HCT116 (cell line): ENCODE data around the gene WNT7B.

Experiments used
- EZH2 ChIP-seq: fragments of 200-600 bp; sonication (generic); IDR thresholded peaks from 2 replicates; pipeline ENCODE4 v1.6.1; 2017; ENCODE audit warnings: antibody characterized with exemption, mixed run types
- EZH2phosphoT487 ChIP-seq: fragments of 200-600 bp; IDR thresholded peaks from 2 replicates; pipeline ENCODE4 v1.6.1; 2018; ENCODE audit warnings: antibody characterized with exemption, borderline replicate concordance
- FOSL1 ChIP-seq: IDR thresholded peaks from 2 replicates; pipeline ENCODE4 v1.6.1; 2012; ENCODE audit warnings: low read depth
- POLR2A ChIP-seq: IDR thresholded peaks from 2 replicates; pipeline ENCODE4 v1.7.0; 2011; ENCODE audit warnings: borderline replicate concordance; ENCODE audit not compliant: insufficient read depth, insufficient read length; ENCODE audit errors: extremely low read depth
- POLR2AphosphoS5 ChIP-seq: IDR thresholded peaks from 2 replicates; pipeline ENCODE4 v1.6.1; 2011; ENCODE audit warnings: mild to moderate bottlenecking, low read depth, low read length, moderate library complexity
- RAD21 ChIP-seq: IDR thresholded peaks from 2 replicates; pipeline ENCODE4 v1.6.1; 2012; ENCODE audit warnings: low read depth, mild to moderate bottlenecking
- SIN3A ChIP-seq: IDR thresholded peaks from 2 replicates; pipeline ENCODE4 v1.6.1; 2012; ENCODE audit warnings: low read depth
- YY1 ChIP-seq: IDR thresholded peaks from 2 replicates; pipeline ENCODE4 v1.6.1; 2011; ENCODE audit warnings: low read length, low read depth, moderate library complexity, mild to moderate bottlenecking; ENCODE audit not compliant: insufficient replicate concordance; ENCODE audit errors: extremely low read depth

- TF ChIP-seq SIN3A (no peak), EZH2phosphoT487 (no peak), POLR2A (no peak), POLR2AphosphoS5 (no peak), YY1 (no peak), EZH2 (no peak), FOSL1 (no peak), RAD21 (peak; percentile 97)
These were observed 17.8 kb upstream of the WNT7B start for GRCh38 chr22:45994491-45995404.
